Keratinocyte (primary cell): ENCODE data around the gene NAPG. TPM values are rescaled to one million over a fixed set of nuclear protein-coding genes. Genes with fewer than 3 reads are reported as not detected.
A peak's percentile ranks its signal among the peaks of the same experiment; 100 is the strongest.

Source experiments
- DNase-seq: peaks from one replicate; pipeline ENCODE4 v3.0.0-alpha.2; 2011; ENCODE audit warnings: low read depth, missing footprints, low spot score
- FAIRE-seq: peaks from 2 replicates; lab custom pipeline; 2011; peaks lifted over from hg19 to GRCh38; lab: Jason Lieb, UNC
- H2AFZ ChIP-seq: 2 replicates; pipeline ENCODE4 v1.6.0; 2012; ENCODE audit warnings: low read length, control low read depth, inconsistent platforms; ENCODE audit not compliant: control insufficient read depth
- H3K27ac ChIP-seq: 2 replicates; pipeline ENCODE4 v1.5.1; 2011; ENCODE audit warnings: low read length; ENCODE audit not compliant: control insufficient read depth, insufficient read depth
- H3K27me3 ChIP-seq: 3 replicates; pipeline ENCODE4 v1.6.0; 2011; ENCODE audit warnings: low read length; ENCODE audit not compliant: control insufficient read depth, insufficient read depth; ENCODE audit errors: extremely low read depth
- H3K36me3 ChIP-seq, 2 experiments: 2 replicates in 1 of 2; 3 replicates in 1 of 2; pipeline ENCODE4 v1.5.1; 2011; ENCODE audit warnings: low read length in 2 of 2, mild to moderate bottlenecking in 1 of 2; ENCODE audit not compliant: control insufficient read depth in 2 of 2, insufficient read depth in 2 of 2; ENCODE audit errors: extremely low read depth in 1 of 2
- H3K4me1 ChIP-seq: 3 replicates; pipeline ENCODE4 v1.5.1; 2011; ENCODE audit warnings: low read length; ENCODE audit not compliant: control insufficient read depth, insufficient read depth; ENCODE audit errors: extremely low read depth
- H3K4me2 ChIP-seq: 3 replicates; pipeline ENCODE4 v1.6.0; 2011; ENCODE audit warnings: low read depth, low read length; ENCODE audit not compliant: control insufficient read depth, insufficient read depth; ENCODE audit errors: extremely low read depth
- H3K4me3 ChIP-seq, 3 experiments: fragments of 200-600 bp in 1 of 3; sonication (generic) in 1 of 3; 2 replicates in 2 of 3; 3 replicates in 1 of 3; pipeline ENCODE4 v1.5.1; 2011 to 2016; ENCODE audit warnings: low read length in 3 of 3, mild to moderate bottlenecking in 3 of 3, control low read depth in 2 of 3, inconsistent platforms in 1 of 3, low read depth in 1 of 3, mixed read lengths in 1 of 3, mixed run types in 1 of 3, moderate library complexity in 1 of 3; ENCODE audit not compliant: control insufficient read depth in 2 of 3, insufficient read depth in 2 of 3; ENCODE audit errors: extremely low read depth in 1 of 3
- H3K79me2 ChIP-seq: 2 replicates; pipeline ENCODE4 v1.6.0; 2012; ENCODE audit warnings: low read length; ENCODE audit not compliant: control insufficient read depth, insufficient read depth
- H3K9ac ChIP-seq: 3 replicates; pipeline ENCODE4 v1.6.0; 2011; ENCODE audit warnings: low read length; ENCODE audit not compliant: control insufficient read depth, insufficient read depth; ENCODE audit errors: extremely low read depth
- H3K9me1 ChIP-seq: 3 replicates; pipeline ENCODE4 v1.6.0; 2011; ENCODE audit warnings: low read length; ENCODE audit not compliant: control insufficient read depth, insufficient read depth; ENCODE audit errors: extremely low read depth
- H3K9me3 ChIP-seq: 2 replicates; pipeline ENCODE4 v1.5.1; 2012; ENCODE audit warnings: low read depth, low read length; ENCODE audit not compliant: control insufficient read depth
- H4K20me1 ChIP-seq: 3 replicates; pipeline ENCODE4 v1.6.0; 2011; ENCODE audit warnings: low read length; ENCODE audit not compliant: control insufficient read depth, insufficient read depth; ENCODE audit errors: extremely low read depth
- CTCF ChIP-seq, 3 experiments: IDR thresholded peaks in 1 of 3; conservative IDR thresholded peaks in 1 of 3; optimal IDR thresholded peaks in 1 of 3; 2 replicates in 2 of 3; 3 replicates in 1 of 3; pipeline versions ENCODE3 to v1.5.1; 2011; ENCODE audit warnings: low read length in 3 of 3, mild to moderate bottlenecking in 3 of 3, moderate library complexity in 2 of 3, control low read depth in 1 of 3, inconsistent platforms in 1 of 3; ENCODE audit not compliant: insufficient read depth in 2 of 3; ENCODE audit errors: extremely low read depth in 1 of 3
- EZH2 ChIP-seq: IDR thresholded peaks from one replicate; pipeline ENCODE4 v1.6.1; 2012; ENCODE audit warnings: inconsistent platforms, mild to moderate bottlenecking, low read length, moderate library complexity
- dilution Hi-C: fragments of 300-500 bp; cut with MboI; formaldehyde crosslinking; loops from one replicate; pipeline ENCODE4 v1.7.0; 2020; ENCODE audit warnings: low sequenced_read_pairs; ENCODE audit not compliant: extremely low pct_ligation_motif_present
- polyA plus RNA-seq, 5 experiments: library from polyadenylated mRNA; depleted of rRNA in 3 of 5; stranded (reverse) in 3 of 5; stranded (forward) in 1 of 5; unstranded in 1 of 5; fragments of >200 nt; gene quantifications; 1 replicate in 1 of 5; 2 replicates in 3 of 5; 3 replicates in 1 of 5; pipeline versions ENCODE4 v1.2.1 to v1.2.3, GENCODE V29; 2011 to 2012; ENCODE audit warnings: missing spikeins in 2 of 5, low read depth in 1 of 5, low replicate concordance in 1 of 5

Gene NAPG
- polyA plus RNA-seq, 1 donor (not counting 4 experiments of a cell fraction or from before 2014, with no cell fraction given) = 30.8 TPM

- peaks cover 5% of the 10 kb centered on the region for H3K9me1 ChIP-seq
- dilution Hi-C loops = no loop called here
- H3K9ac ChIP-seq = no peak overlapping the region
- peaks cover 21% of the 10 kb centered on the region for H3K4me1 ChIP-seq
- no peak for DNase-seq
- no peaks in the 10 kb centered on the region for H3K9me3 ChIP-seq
- H2AFZ ChIP-seq = no peak overlapping the region
- TF ChIP-seq CTCF (optimal IDR thresholded peaks at IDR 0.05 in 1 of 3, IDR thresholded peaks at IDR 0.05 in 1 of 3, conservative IDR thresholded peaks at IDR 0.05 in 1 of 3; ENCODE audit: extremely low read depth in 1 of 3, insufficient read depth in 2 of 3, low read length in 3 of 3) (no peak), EZH2 (no peak)
- no peaks in the 10 kb centered on the region for H3K36me3 ChIP-seq
- no peaks in the 10 kb centered on the region for H4K20me1 ChIP-seq
- H3K4me2 ChIP-seq = peak overlapping the region; percentile 22
- H3K27me3 ChIP-seq = no peaks in the 10 kb centered on the region
- no peak overlapping the region for H3K4me3 ChIP-seq
- no peak overlapping the region for H3K27ac ChIP-seq
- H3K79me2 ChIP-seq = peaks cover 54% of the 10 kb centered on the region
- FAIRE-seq = no peak
Observed at GRCh38 chr18:10528439-10528838, 2.6 kb downstream of the NAPG start.

- Histone ChIP-seq H2AFZ (no peak overlapping the region), H3K79me2 (peaks cover 59% of the 10 kb centered on the region), H3K36me3 (peaks cover 0 to 2% of the 10 kb centered on the region in 2 experiments), H3K9ac (no peak overlapping the region), H3K4me1 (peaks cover 20% of the 10 kb centered on the region), H3K9me3 (no peaks in the 10 kb centered on the region), H3K4me3 (no peak overlapping the region), H3K4me2 (no peak overlapping the region), H3K27ac (no peak overlapping the region), H3K9me1 (peaks cover 5% of the 10 kb centered on the region), H4K20me1 (no peaks in the 10 kb centered on the region), H3K27me3 (no peaks in the 10 kb centered on the region)
- FAIRE-seq (no peak), DNase-seq (no peak)
- dilution Hi-C loops = no loop called here
- TF ChIP-seq CTCF (optimal IDR thresholded peaks at IDR 0.05 in 1 of 3, IDR thresholded peaks at IDR 0.05 in 1 of 3, conservative IDR thresholded peaks at IDR 0.05 in 1 of 3; ENCODE audit: extremely low read depth in 1 of 3, insufficient read depth in 2 of 3, low read length in 3 of 3) (no peak), EZH2 (no peak)
Observed at GRCh38 chr18:10530002-10530401, 4.2 kb downstream of the NAPG start.
